HEK293T (cell line): ENCODE data around the gene FLACC1.
"Not testable (repeated sequence)": the region's sequence is repeated elsewhere in the genome, so short reads cannot be mapped to it uniquely, and the experiment has no call there.

Experiments used
- CTCF ChIA-PET: fragments of 350-600 bp; formaldehyde crosslinking; extraction: SDS; loops from one replicate; lab custom pipeline; 2021; ENCODE audit warnings: antibody characterized with exemption, inconsistent platforms; lab: Yijun Ruan, JAX
- POLR2A ChIA-PET: fragments of 350-600 bp; formaldehyde crosslinking; extraction: SDS; loops from one replicate; lab custom pipeline; 2020; ENCODE audit warnings: antibody characterized with exemption, inconsistent platforms; lab: Yijun Ruan, JAX
- DNase-seq: peaks from one replicate; pipeline ENCODE4 v3.0.0; 2012; ENCODE audit warnings: mixed read lengths; ENCODE audit errors: extremely low spot score
- ARNT ChIP-seq: fragments of 450-650 bp; IDR thresholded peaks from 2 replicates; pipeline ENCODE4 v1.6.1; 2017; ENCODE audit warnings: mild to moderate bottlenecking
- BHLHE40 ChIP-seq: fragments of 450-650 bp; IDR thresholded peaks from 2 replicates; pipeline ENCODE4 v1.6.1; 2016; ENCODE audit warnings: mild to moderate bottlenecking, moderate library complexity, borderline replicate concordance
- CTBP1 ChIP-seq: fragments of 450-650 bp; IDR thresholded peaks from 2 replicates; pipeline ENCODE4 v1.6.1; 2016; ENCODE audit warnings: borderline replicate concordance
- ELF4 ChIP-seq: fragments of 450-650 bp; IDR thresholded peaks from 2 replicates; pipeline ENCODE4 v1.6.1; 2017; ENCODE audit warnings: antibody characterized with exemption
- FOXA1 ChIP-seq: fragments of 450-650 bp; IDR thresholded peaks from 2 replicates; pipeline ENCODE4 v1.6.1; 2016; ENCODE audit warnings: mild to moderate bottlenecking
- FOXK2 ChIP-seq: fragments of 450-650 bp; IDR thresholded peaks from 2 replicates; pipeline ENCODE4 v1.6.1; 2016; ENCODE audit warnings: mild to moderate bottlenecking
- FOXM1 ChIP-seq: fragments of 450-650 bp; IDR thresholded peaks from 2 replicates; pipeline ENCODE4 v1.6.1; 2017; ENCODE audit warnings: mild to moderate bottlenecking, borderline replicate concordance
- HDGF ChIP-seq: fragments of 450-650 bp; IDR thresholded peaks from 2 replicates; pipeline ENCODE4 v1.6.1; 2017; ENCODE audit warnings: antibody characterized with exemption, borderline replicate concordance
- L3MBTL2 ChIP-seq: fragments of 450-650 bp; conservative IDR thresholded peaks from 2 replicates; pipeline ENCODE4 v1.6.1; 2016; ENCODE audit warnings: mild to moderate bottlenecking
- LEF1 ChIP-seq: fragments of 450-650 bp; IDR thresholded peaks from 2 replicates; pipeline ENCODE4 v1.6.1; 2017; ENCODE audit warnings: mild to moderate bottlenecking, borderline replicate concordance
- NFRKB ChIP-seq: fragments of 450-650 bp; IDR thresholded peaks from 2 replicates; pipeline ENCODE4 v1.6.1; 2016; ENCODE audit warnings: mild to moderate bottlenecking, moderate library complexity
- SP1 ChIP-seq: fragments of 450-650 bp; IDR thresholded peaks from 2 replicates; pipeline ENCODE4 v1.6.1; 2017
- SUZ12 ChIP-seq: fragments of 450-650 bp; IDR thresholded peaks from 2 replicates; pipeline ENCODE4 v1.6.1; 2016; ENCODE audit warnings: mild to moderate bottlenecking
- TARDBP ChIP-seq: fragments of 450-650 bp; IDR thresholded peaks from 2 replicates; pipeline ENCODE4 v1.6.1; 2016
- ZNF384 ChIP-seq: fragments of 450-650 bp; IDR thresholded peaks from 2 replicates; pipeline ENCODE4 v1.6.1; 2016
- TF ChIP-seq, protein P1 (sequence below): fragments of 450-650 bp; IDR thresholded peaks from 2 replicates; pipeline ENCODE4 v1.6.1; 2016

The FLACC1 gene

DNA sequence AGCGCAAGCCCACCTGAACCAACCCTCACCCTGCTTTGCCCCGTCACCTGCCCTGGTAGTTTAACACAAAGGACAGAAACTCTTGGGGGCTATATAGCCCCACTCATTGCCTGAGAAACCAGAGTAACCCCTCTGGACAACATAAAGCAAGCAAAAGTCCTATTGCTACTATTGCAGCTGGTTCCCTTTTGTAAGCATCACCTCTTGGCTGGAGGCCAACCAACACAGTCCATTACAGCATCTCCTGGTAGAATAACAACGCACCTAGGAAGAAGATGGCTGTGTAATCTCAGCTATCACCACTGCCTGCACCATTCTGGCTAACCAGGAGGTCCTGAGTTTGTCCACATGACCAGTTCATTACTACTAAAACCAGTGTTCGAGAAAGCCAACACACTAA is 36.4 kb downstream of the FLACC1 start:
- ChIA-PET CTCF (no interaction called here), POLR2A (no interaction called here)
- TF ChIP-seq ELF4 (no peak), BHLHE40 (no peak), SP1 (no peak), FOXM1 (no peak), SUZ12 (no peak), FOXA1 (no peak), ARNT (no peak), FOXK2 (no peak)
- no peak for DNase-seq

DNA sequence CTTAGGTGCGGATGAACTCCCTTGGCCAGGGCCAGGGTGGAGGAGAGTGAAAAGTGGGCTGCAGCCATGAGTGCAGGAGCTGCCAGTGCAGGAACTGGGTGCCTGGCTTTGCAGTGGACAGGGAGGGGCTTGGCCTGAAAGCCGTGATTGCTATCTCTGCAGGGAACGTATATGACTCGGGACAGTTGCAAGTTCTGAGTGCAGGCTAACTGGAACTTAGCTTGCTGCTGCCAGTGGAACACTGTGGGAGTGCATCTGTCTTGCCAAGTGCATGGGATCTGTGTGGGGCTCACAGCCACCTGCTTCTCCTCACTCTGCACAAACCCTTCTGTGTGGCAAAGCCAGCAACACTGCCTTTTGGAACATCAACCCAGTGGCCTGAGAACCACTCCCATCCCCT is 36.9 kb downstream of the FLACC1 start:
- ChIA-PET CTCF (no interaction called here), POLR2A (no interaction called here)
- TF ChIP-seq FOXK2: no peak
- no peak for TF ChIP-seq SUZ12
- TF ChIP-seq BHLHE40: no peak
- no peak for TF ChIP-seq ELF4
- no peak for TF ChIP-seq SP1
- TF ChIP-seq NFRKB: no peak
- no peak for TF ChIP-seq L3MBTL2
- no peak for TF ChIP-seq CTBP1
- TF ChIP-seq LEF1: no peak
- no peak for TF ChIP-seq FOXA1
- no peak for DNase-seq

DNA sequence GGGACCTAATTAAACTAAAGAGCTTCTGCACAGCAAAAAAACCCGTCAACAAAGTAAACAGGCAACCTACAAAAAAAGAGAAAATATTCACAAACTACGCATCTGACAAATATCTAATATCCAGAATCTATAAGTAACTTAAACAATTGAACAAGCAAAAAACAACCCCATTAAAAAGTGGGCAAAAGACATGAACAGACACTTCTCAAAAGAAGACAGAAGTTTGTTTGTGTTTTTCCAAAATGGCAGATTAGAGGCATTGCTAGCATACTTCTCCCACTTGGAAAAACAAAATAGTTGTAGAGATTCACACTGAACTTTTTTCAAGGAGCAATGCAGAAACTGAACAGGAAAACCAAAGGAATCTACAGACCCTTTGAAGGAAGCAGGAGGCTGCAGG is 37.6 kb downstream of the FLACC1 start:
- TF ChIP-seq FOXK2 (no peak), ELF4 (no peak), BHLHE40 (no peak), FOXA1 (no peak), TARDBP (no peak), FOXM1 (no peak), HDGF (no peak), SUZ12 (no peak), SP1 (no peak), CTBP1 (no peak)
- TF ChIP-seq, protein P1, sequence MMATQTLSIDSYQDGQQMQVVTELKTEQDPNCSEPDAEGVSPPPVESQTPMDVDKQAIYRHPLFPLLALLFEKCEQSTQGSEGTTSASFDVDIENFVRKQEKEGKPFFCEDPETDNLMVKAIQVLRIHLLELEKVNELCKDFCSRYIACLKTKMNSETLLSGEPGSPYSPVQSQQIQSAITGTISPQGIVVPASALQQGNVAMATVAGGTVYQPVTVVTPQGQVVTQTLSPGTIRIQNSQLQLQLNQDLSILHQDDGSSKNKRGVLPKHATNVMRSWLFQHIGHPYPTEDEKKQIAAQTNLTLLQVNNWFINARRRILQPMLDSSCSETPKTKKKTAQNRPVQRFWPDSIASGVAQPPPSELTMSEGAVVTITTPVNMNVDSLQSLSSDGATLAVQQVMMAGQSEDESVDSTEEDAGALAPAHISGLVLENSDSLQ: no peak
- ChIA-PET CTCF (no interaction called here), POLR2A (no interaction called here)
- no peak for DNase-seq

DNA sequence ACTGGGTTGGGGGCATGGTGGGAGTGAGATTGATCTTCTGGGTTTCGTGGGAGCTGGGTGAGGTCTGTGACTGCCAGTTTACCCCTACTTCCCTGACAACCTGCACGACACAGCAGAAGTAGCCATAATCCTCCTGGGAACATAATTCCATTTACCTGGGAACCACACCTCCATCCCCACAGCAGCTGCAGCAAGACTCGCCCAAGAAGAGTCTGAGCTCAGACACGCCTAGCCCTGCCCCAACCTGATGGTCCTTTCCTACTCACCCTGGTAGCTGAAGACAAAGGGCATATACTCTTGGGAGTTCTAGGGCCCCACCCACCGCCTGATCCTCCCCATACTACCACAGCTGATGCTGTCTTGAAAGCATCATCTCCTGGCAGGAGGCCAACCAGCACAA is 43.8 kb downstream of the FLACC1 start:
- ChIA-PET CTCF (no interaction called here), POLR2A (no interaction called here)
- TF ChIP-seq LEF1: no peak
- no peak for TF ChIP-seq SUZ12
- no peak for TF ChIP-seq NFRKB
- TF ChIP-seq L3MBTL2: no peak
- TF ChIP-seq ARNT: no peak
- TF ChIP-seq HDGF: no peak
- no peak for TF ChIP-seq FOXK2
- no peak for TF ChIP-seq CTBP1
- TF ChIP-seq FOXA1: no peak
- no peak for TF ChIP-seq SP1
- no peak for TF ChIP-seq ELF4
- TF ChIP-seq, protein P1: no peak
- TF ChIP-seq FOXM1: no peak
- no peak for DNase-seq

DNA sequence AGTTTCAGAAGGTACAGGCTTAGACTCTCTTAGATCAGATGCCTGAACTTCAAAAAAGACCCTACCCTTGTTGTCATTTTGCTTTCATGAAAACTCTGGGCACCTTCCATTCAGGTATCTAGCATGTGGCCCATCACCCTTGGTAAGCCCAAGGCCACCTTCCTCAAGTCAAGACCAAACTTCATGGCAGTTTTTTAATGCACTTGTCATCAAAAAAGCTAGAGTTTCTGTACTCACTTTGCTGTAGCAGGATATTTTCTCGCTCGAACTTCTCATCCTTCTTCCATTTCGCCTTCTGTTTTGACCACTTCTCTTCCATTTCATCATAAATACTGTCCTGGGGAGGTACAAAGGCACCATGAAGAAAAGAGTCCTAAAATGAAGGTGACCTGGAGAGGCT is 48.2 kb downstream of the FLACC1 start:
- TF ChIP-seq SUZ12: no peak
- no peak for TF ChIP-seq ELF4
- no peak for TF ChIP-seq TARDBP
- TF ChIP-seq HDGF: no peak
- TF ChIP-seq LEF1: no peak
- no peak for TF ChIP-seq BHLHE40
- TF ChIP-seq L3MBTL2: no peak
- no peak for TF ChIP-seq NFRKB
- TF ChIP-seq ARNT: no peak
- no peak for TF ChIP-seq CTBP1
- no peak for TF ChIP-seq ZNF384
- no peak for TF ChIP-seq SP1
- no peak for TF ChIP-seq FOXK2
- no peak for TF ChIP-seq FOXM1
- TF ChIP-seq FOXA1: no peak
- TF ChIP-seq, protein P1: no peak
- CTCF ChIA-PET: no interaction called here
- POLR2A ChIA-PET: no interaction called here
- no peak for DNase-seq

DNA sequence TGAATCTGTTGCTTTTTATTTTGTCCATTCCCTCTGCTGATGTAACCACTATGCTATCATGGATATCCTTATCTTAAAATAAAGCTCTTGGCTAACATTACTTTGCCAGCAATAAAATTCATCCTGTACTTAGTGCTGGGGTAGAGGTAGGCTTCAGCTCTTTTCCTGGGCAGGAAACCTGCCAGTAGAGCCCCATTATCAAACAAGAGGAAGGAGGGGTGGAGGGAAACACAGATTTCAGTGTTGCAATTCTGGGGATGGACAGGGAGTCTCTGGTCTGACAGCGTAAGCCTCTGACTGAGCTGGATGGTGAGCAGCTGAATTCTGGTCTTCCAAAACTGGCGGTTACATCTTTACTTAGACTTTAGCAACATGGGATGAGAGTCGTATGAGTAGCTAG is 49.3 kb downstream of the FLACC1 start:
- no peak for DNase-seq
- TF ChIP-seq NFRKB: no peak
- TF ChIP-seq L3MBTL2: no peak
- TF ChIP-seq ZNF384: no peak
- TF ChIP-seq ARNT: no peak
- no peak for TF ChIP-seq SUZ12
- TF ChIP-seq FOXK2: no peak
- no peak for TF ChIP-seq SP1
- TF ChIP-seq FOXA1: no peak
- TF ChIP-seq CTBP1: no peak
- TF ChIP-seq LEF1: no peak
- TF ChIP-seq BHLHE40: no peak
- no peak for TF ChIP-seq ELF4
- no peak for TF ChIP-seq FOXM1
- TF ChIP-seq TARDBP: no peak
- ChIA-PET CTCF (no interaction called here), POLR2A (no interaction called here)

DNA sequence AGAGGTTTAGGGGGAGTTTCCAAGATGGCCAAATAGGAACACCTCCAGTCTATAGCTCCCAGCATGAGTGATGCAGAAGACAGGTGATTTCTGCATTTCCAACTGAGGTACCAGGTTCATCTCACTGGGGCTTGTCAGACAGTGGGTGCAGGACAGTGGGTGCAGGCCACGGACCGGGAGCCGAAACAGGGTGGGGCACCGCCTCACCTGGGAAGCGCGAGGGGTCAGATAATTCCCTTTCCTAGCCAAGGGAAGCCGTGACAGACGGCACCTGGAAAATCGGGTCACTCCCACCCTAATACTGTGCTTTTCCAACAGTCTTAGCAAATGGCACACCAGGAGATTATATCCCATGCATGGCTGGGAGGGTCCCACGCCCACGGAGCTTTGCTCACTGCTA is 57.2 kb downstream of the FLACC1 start:
- DNase-seq, POLR2A ChIA-PET, CTCF ChIA-PET: not testable (repeated sequence)
